ENCODE data around the gene CABP4. TPM values are rescaled to one million over a fixed set of nuclear protein-coding genes. Genes with fewer than 3 reads are reported as not detected.

Gene CABP4
- total RNA-seq, 1 experiment from 2014 or later, result not detected

DNA sequence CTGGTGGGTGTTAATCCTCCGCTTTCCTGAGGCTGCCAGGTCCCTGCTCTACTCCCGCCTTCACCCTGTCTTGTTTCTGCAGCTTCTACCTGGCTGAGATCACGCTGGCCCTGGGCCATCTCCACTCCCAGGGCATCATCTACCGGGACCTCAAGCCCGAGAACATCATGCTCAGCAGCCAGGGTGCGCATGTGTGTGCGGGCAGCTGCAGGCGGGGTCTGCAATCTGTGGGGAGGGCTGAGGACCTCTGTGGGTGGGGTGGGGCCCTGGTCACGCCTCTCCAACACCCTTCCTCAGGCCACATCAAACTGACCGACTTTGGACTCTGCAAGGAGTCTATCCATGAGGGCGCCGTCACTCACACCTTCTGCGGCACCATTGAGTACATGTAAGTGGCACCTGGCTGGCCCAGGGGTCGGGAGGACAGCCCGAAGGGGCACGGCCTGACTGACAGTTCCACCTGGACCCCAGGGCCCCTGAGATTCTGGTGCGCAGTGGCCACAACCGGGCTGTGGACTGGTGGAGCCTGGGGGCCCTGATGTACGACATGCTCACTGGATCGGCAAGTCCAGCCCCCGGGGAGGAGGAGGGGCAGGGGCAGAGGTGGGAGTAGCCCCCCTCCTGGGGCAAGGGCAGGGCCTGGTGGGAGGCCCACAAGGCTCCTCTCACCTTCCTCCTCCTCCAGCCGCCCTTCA is 22.4 kb upstream of the CABP4 start (continued):
- TF ChIP-seq, protein P1, sequence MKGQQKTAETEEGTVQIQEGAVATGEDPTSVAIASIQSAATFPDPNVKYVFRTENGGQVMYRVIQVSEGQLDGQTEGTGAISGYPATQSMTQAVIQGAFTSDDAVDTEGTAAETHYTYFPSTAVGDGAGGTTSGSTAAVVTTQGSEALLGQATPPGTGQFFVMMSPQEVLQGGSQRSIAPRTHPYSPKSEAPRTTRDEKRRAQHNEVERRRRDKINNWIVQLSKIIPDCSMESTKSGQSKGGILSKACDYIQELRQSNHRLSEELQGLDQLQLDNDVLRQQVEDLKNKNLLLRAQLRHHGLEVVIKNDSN (CRISPR knock-in tag; IDR thresholded peaks at IDR 0.05), result no peak
- no peak for TF ChIP-seq SP1 (CRISPR knock-in tag; conservative IDR thresholded peaks at IDR 0.05)
- no peak for TF ChIP-seq CTCF (IDR thresholded peaks at IDR 0.05)

- Mint-ChIP-seq H3K4me3 (no peak overlapping the region), H3K27me3 (ENCODE audit: low read depth) (no peaks in the 10 kb centered on the region), H3K27ac (no peak overlapping the region), H3K9me3 (no peaks in the 10 kb centered on the region), H3K36me3 (peaks cover 9% of the 10 kb centered on the region), H3K4me1 (peaks cover 10% of the 10 kb centered on the region)
- DNase-seq (ENCODE audit: low spot score), result no peak
- ChIA-PET CTCF (no interaction called here), POLR2A (no interaction called here)
- no peak for ATAC-seq
- TF ChIP-seq, protein P2, sequence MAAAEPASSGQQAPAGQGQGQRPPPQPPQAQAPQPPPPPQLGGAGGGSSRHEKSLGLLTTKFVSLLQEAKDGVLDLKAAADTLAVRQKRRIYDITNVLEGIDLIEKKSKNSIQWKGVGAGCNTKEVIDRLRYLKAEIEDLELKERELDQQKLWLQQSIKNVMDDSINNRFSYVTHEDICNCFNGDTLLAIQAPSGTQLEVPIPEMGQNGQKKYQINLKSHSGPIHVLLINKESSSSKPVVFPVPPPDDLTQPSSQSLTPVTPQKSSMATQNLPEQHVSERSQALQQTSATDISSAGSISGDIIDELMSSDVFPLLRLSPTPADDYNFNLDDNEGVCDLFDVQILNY (CRISPR knock-in tag; IDR thresholded peaks at IDR 0.05), result no peak
- TF ChIP-seq ZNF263 (CRISPR knock-in tag; IDR thresholded peaks at IDR 0.05; ENCODE audit: low read depth) (no peak), ZMAT4 (CRISPR knock-in tag; IDR thresholded peaks at IDR 0.05) (no peak), ARID4B (CRISPR knock-in tag; IDR thresholded peaks at IDR 0.05; ENCODE audit: borderline replicate concordance) (no peak), NFYB (CRISPR knock-in tag; conservative IDR thresholded peaks at IDR 0.05; ENCODE audit: low read depth) (no peak), ZNF138 (CRISPR knock-in tag; conservative IDR thresholded peaks at IDR 0.05) (no peak), PRRX2 (CRISPR knock-in tag; IDR thresholded peaks at IDR 0.05) (no peak), SP1 (CRISPR knock-in tag; conservative IDR thresholded peaks at IDR 0.05) (no peak), CREM (CRISPR knock-in tag; IDR thresholded peaks at IDR 0.05) (no peak), ETV6 (CRISPR knock-in tag; IDR thresholded peaks at IDR 0.05) (no peak), HMGA2 (CRISPR knock-in tag; IDR thresholded peaks at IDR 0.05) (no peak)
- TF ChIP-seq, protein P3, sequence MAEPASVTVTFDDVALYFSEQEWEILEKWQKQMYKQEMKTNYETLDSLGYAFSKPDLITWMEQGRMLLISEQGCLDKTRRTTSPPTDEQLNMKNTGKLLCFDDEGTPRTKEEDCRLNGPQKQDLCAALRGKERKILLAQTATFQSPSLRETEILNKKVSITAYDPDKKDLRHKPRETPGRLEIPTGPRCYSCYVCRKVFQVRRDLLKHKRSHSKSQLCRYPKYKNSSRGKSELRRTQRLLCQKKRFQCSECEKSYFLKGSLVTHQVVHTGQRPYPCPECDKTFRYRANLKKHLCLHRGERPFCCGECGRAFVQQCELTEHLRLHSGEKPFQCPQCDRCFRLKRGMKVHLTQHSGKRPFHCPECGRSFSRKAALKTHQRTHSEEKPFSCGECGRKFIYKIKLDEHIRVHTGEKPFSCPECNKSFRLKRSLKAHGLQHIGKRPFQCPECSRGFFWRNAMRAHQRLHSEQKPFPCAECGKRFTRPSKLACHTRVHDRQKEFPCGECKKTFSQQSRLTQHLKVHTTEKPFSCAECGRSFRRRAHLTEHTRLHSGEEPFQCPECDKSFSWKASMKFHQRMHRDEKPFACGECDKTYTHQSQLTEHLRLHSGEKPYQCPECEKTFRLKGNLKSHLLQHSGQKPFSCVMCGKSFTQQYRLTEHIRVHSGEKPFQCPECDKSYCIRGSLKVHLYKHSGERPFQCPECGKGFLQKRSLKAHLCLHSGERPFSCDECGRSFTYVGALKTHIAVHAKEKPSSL (CRISPR knock-in tag; conservative IDR thresholded peaks at IDR 0.05), result no peak
Measured at GRCh38 chr11:67433536-67434394, 21.4 kb upstream of the CABP4 start.
